HG03025 (cell line): ENCODE measurements around the gene CAMSAP1.

Experiments
- ATAC-seq: cut with Tn5 transposase; IDR thresholded peaks from one replicate; pipeline ENCODE4 v1.9.1; 2021; ENCODE audit warnings: mild to moderate bottlenecking, moderate library complexity; ENCODE audit not compliant: unreplicated experiment, low FRiP score

Gene CAMSAP1

GRCh38 chr9:135848341-135849047, 58.9 kb downstream of the CAMSAP1 start:
- ATAC-seq: no peak

GRCh38 chr9:135847833-135848232, 59.5 kb downstream of the CAMSAP1 start:
- ATAC-seq: no peak

- no peak for ATAC-seq
These were observed 66.8 kb downstream of the CAMSAP1 start for GRCh38 chr9:135840539-135840938.

- ATAC-seq: no peak
These were observed 67.2 kb downstream of the CAMSAP1 start for GRCh38 chr9:135840107-135840506.

GRCh38 chr9:135839516-135839915, 67.8 kb downstream of the CAMSAP1 start:
- ATAC-seq: no peak

GRCh38 chr9:135835131-135835530, 72.2 kb downstream of the CAMSAP1 start:
- ATAC-seq: no peak

- no peak for ATAC-seq
These were observed 73.5 kb downstream of the CAMSAP1 start for GRCh38 chr9:135833864-135834263.

- no peak for ATAC-seq
These were observed 76.8 kb downstream of the CAMSAP1 start for GRCh38 chr9:135830496-135830895.

- no peak for ATAC-seq
These were observed 78.7 kb downstream of the CAMSAP1 start for GRCh38 chr9:135828656-135829055.

GRCh38 chr9:135827866-135828580, 79.3 kb downstream of the CAMSAP1 start:
- no peak for ATAC-seq

- no peak for ATAC-seq
These were observed 80.0 kb downstream of the CAMSAP1 start for GRCh38 chr9:135827301-135827700.

GRCh38 chr9:135826188-135826545, 81.2 kb downstream of the CAMSAP1 start:
- no peak for ATAC-seq

- no peak for ATAC-seq
These were observed 81.7 kb downstream of the CAMSAP1 start for GRCh38 chr9:135825435-135826187.

GRCh38 chr9:135823036-135823435, 84.3 kb downstream of the CAMSAP1 start:
- ATAC-seq: no peak

- ATAC-seq: no peak
These were observed 85.0 kb downstream of the CAMSAP1 start for GRCh38 chr9:135822374-135822755.

GRCh38 chr9:135821733-135822373, 85.5 kb downstream of the CAMSAP1 start:
- ATAC-seq: no peak

- no peak for ATAC-seq
These were observed 86.2 kb downstream of the CAMSAP1 start for GRCh38 chr9:135821116-135821515.

- ATAC-seq: no peak
These were observed 86.7 kb downstream of the CAMSAP1 start for GRCh38 chr9:135820661-135821060.

GRCh38 chr9:135819905-135820304, 87.4 kb downstream of the CAMSAP1 start:
- ATAC-seq: no peak

- ATAC-seq: no peak
These were observed 88.4 kb downstream of the CAMSAP1 start for GRCh38 chr9:135818718-135819475.
